Brain microvascular endothelial cell (primary cell): Measurements from ENCODE around the gene EPB41L5.
"Not testable (repeated sequence)": the region's sequence is repeated elsewhere in the genome, so short reads cannot be mapped to it uniquely, and the experiment has no call there.

ENCODE experiments used
- DNase-seq: peaks from one replicate; pipeline ENCODE4 v3.0.0-alpha.2; 2020
- H3K27ac ChIP-seq: fragments of 250-450 bp; sonication (Bioruptor Pico); 2 replicates; pipeline ENCODE4 v1.5.1; 2020; ENCODE audit warnings: mild to moderate bottlenecking, moderate library complexity
- H3K27me3 ChIP-seq: fragments of 250-450 bp; sonication (Bioruptor Pico); replicated peaks from 2 replicates; pipeline ENCODE4 v1.5.1; 2020; ENCODE audit warnings: mild to moderate bottlenecking
- H3K36me3 ChIP-seq: fragments of 250-450 bp; sonication (Bioruptor Pico); replicated peaks from 2 replicates; pipeline ENCODE4 v1.5.1; 2020; ENCODE audit warnings: mild to moderate bottlenecking
- H3K4me3 ChIP-seq: 2 replicates; pipeline ENCODE4 v1.5.1; 2011; ENCODE audit warnings: low read depth, mild to moderate bottlenecking, control low read depth, low read length, moderate library complexity
- CTCF ChIP-seq: IDR thresholded peaks from 2 replicates; pipeline ENCODE4 v1.5.1; 2011; ENCODE audit warnings: low read depth, mild to moderate bottlenecking, moderate library complexity, low read length, control low read depth, inconsistent platforms; ENCODE audit errors: missing control alignments
- in situ Hi-C: cut with HindIII; loops from 2 replicates; pipeline ENCODE4 v1.10.0; 2017; ENCODE audit warnings: low sequenced_read_pairs, low pct_ligation_motif_present

EPB41L5 gene

GRCh38 chr2:120150040-120150482 lies 137.2 kb downstream of the EPB41L5 start:
- no peak for DNase-seq
- Histone ChIP-seq H3K27ac (no peak overlapping the region), H3K27me3 (no peaks in the 10 kb centered on the region), H3K36me3 (no peaks in the 10 kb centered on the region), H3K4me3 (no peak overlapping the region)
- in situ Hi-C loops: no loop called here
- TF ChIP-seq CTCF: no peak

- in situ Hi-C loops: no loop called here
- Histone ChIP-seq H3K4me3 (no peak overlapping the region), H3K27me3 (no peaks in the 10 kb centered on the region), H3K27ac (no peak overlapping the region), H3K36me3 (no peaks in the 10 kb centered on the region)
- DNase-seq: no peak
- no peak for TF ChIP-seq CTCF
These were observed 142.4 kb downstream of the EPB41L5 start for GRCh38 chr2:120155308-120155707.

- DNase-seq, H3K36me3 ChIP-seq, H3K27me3 ChIP-seq, in situ Hi-C loops, H3K27ac ChIP-seq, H3K4me3 ChIP-seq: not testable (repeated sequence)
These were observed 145.8 kb downstream of the EPB41L5 start for GRCh38 chr2:120158658-120159057.

- Histone ChIP-seq H3K36me3 (no peaks in the 10 kb centered on the region), H3K27ac (no peak overlapping the region), H3K4me3 (no peak overlapping the region), H3K27me3 (no peaks in the 10 kb centered on the region)
- no peak for TF ChIP-seq CTCF
- in situ Hi-C loops: no loop called here
- DNase-seq: peak; percentile 32
These were observed 148.3 kb downstream of the EPB41L5 start for GRCh38 chr2:120161190-120161589.

- H3K36me3 ChIP-seq: no peaks in the 10 kb centered on the region
- no peaks in the 10 kb centered on the region for H3K27me3 ChIP-seq
- no peak for DNase-seq
- H3K27ac ChIP-seq: no peak overlapping the region
- no peak for TF ChIP-seq CTCF
- no peak overlapping the region for H3K4me3 ChIP-seq
- in situ Hi-C loops: no loop called here
These were observed 149.8 kb downstream of the EPB41L5 start for GRCh38 chr2:120162716-120163115.

- no peak for DNase-seq
- Histone ChIP-seq H3K36me3 (no peaks in the 10 kb centered on the region), H3K4me3 (no peak overlapping the region), H3K27ac (no peak overlapping the region), H3K27me3 (no peaks in the 10 kb centered on the region)
- no peak for TF ChIP-seq CTCF
- in situ Hi-C loops: no loop called here
These were observed 154.4 kb downstream of the EPB41L5 start for GRCh38 chr2:120167272-120167671.
